C4-2B (cell line): ENCODE results near the gene PTGDS.

ENCODE experiments used
- ZFX ChIP-seq: fragments of 450-650 bp; IDR thresholded peaks from 2 replicates; pipeline ENCODE4 v1.6.1; 2017
- TF ChIP-seq, protein P1 (sequence below): fragments of 450-650 bp; conservative IDR thresholded peaks from 2 replicates; pipeline ENCODE4 v1.5.1; 2017; ENCODE audit warnings: mild to moderate bottlenecking

GRCh38 chr9:137019891-137020683 lies 42.8 kb downstream of the PTGDS start:
- TF ChIP-seq, protein P1, sequence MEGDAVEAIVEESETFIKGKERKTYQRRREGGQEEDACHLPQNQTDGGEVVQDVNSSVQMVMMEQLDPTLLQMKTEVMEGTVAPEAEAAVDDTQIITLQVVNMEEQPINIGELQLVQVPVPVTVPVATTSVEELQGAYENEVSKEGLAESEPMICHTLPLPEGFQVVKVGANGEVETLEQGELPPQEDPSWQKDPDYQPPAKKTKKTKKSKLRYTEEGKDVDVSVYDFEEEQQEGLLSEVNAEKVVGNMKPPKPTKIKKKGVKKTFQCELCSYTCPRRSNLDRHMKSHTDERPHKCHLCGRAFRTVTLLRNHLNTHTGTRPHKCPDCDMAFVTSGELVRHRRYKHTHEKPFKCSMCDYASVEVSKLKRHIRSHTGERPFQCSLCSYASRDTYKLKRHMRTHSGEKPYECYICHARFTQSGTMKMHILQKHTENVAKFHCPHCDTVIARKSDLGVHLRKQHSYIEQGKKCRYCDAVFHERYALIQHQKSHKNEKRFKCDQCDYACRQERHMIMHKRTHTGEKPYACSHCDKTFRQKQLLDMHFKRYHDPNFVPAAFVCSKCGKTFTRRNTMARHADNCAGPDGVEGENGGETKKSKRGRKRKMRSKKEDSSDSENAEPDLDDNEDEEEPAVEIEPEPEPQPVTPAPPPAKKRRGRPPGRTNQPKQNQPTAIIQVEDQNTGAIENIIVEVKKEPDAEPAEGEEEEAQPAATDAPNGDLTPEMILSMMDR, result no peak
- TF ChIP-seq ZFX, result no peak
